SK-N-MC (cell line): ENCODE data around the gene SCAF4.

Experiments used
- DNase-seq: peaks from one replicate; pipeline ENCODE4 v3.0.0-alpha.2; 2011; ENCODE audit warnings: low read depth, low spot score
- H3K27ac ChIP-seq: fragments of 200-600 bp; sonication (generic); 2 replicates; pipeline ENCODE4 v1.5.1; 2016; ENCODE audit warnings: mixed run types
- H3K36me3 ChIP-seq: fragments of 200-600 bp; sonication (generic); 2 replicates; pipeline ENCODE4 v1.6.1; 2017; ENCODE audit warnings: antibody characterized with exemption, low read length, mixed read lengths; ENCODE audit not compliant: insufficient read depth
- H3K4me3 ChIP-seq: fragments of 200-600 bp; sonication (generic); 2 replicates; pipeline ENCODE4 v1.5.1; 2016
- H3K9ac ChIP-seq: fragments of 200-600 bp; sonication (generic); 2 replicates; pipeline ENCODE4 v1.8.0; 2017; ENCODE audit warnings: mixed run types, mixed read lengths; ENCODE audit not compliant: insufficient read length
- H3K9me3 ChIP-seq: fragments of 200-600 bp; sonication (generic); 2 replicates; pipeline ENCODE4 v1.6.1; 2017; ENCODE audit warnings: low read depth, mild to moderate bottlenecking, antibody characterized with exemption, low read length, moderate library complexity, mixed read lengths
- EZH2 ChIP-seq: fragments of 200-600 bp; sonication (generic); IDR thresholded peaks from one replicate; pipeline ENCODE4 v1.6.1; 2017; ENCODE audit warnings: antibody characterized with exemption
- FOXP2 ChIP-seq: optimal IDR thresholded peaks from 2 replicates; pipeline ENCODE3; 2011; ENCODE audit warnings: mild to moderate bottlenecking, moderate library complexity; ENCODE audit not compliant: insufficient read depth; ENCODE audit errors: extremely low read length, control extremely low read depth
- POLR2AphosphoS5 ChIP-seq: IDR thresholded peaks from 2 replicates; pipeline ENCODE4 v1.6.1; 2012; ENCODE audit warnings: mild to moderate bottlenecking, low read depth, low read length, borderline replicate concordance

SCAF4 gene

DNA sequence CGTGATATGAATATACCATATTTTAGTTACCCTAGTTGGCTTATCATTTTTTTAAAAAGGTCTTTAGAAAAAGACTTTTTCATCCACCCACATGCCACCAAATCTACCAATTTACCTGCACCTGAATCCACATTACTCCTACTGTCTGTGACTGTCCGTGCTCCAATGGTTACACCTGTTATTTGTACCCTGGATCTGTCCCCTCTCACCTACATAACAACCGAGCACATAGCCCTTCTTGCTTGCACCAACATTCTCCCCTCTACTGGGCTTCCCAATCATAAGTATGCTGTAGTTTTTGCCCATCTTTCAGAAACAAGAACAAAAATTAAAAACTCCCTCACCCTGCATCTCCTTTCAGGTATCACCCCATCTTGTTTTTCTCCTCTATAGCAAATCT is 54.9 kb downstream of the SCAF4 start:
- peaks cover 34% of the 10 kb centered on the region for H3K36me3 ChIP-seq
- no peak overlapping the region for H3K9ac ChIP-seq
- no peak for TF ChIP-seq EZH2
- TF ChIP-seq POLR2AphosphoS5, result no peak
- no peak for TF ChIP-seq FOXP2
- no peak overlapping the region for H3K4me3 ChIP-seq
- no peak overlapping the region for H3K27ac ChIP-seq
- no peaks in the 10 kb centered on the region for H3K9me3 ChIP-seq
- no peak for DNase-seq

- DNase-seq, result no peak
- Histone ChIP-seq H3K9me3 (no peaks in the 10 kb centered on the region), H3K36me3 (peaks cover 34% of the 10 kb centered on the region), H3K27ac (no peak overlapping the region), H3K4me3 (no peak overlapping the region), H3K9ac (no peak overlapping the region)
- no peak for TF ChIP-seq EZH2
- no peak for TF ChIP-seq POLR2AphosphoS5
- TF ChIP-seq FOXP2, result no peak
Observed at GRCh38 chr21:31675960-31676359, 56.0 kb downstream of the SCAF4 start.

DNA sequence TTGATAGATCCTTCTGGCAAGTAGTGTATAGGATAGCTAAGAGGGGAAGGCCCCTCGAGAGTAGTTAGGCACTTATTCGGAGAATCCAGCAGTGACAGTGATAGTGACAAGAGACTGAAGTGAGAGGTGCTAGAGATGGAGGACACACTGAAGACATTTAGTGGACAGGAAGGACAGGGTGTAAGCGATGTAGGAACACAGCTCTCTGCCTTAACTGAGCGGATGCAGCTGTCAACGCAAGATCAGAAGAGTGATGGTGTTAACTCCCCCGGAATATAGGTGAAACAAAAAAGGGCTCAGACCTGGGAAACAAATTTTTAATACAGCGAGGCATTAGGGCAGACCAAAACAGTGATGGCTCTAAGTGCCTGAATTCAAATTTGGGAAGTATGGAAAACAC is 56.6 kb downstream of the SCAF4 start:
- no peak overlapping the region for H3K4me3 ChIP-seq
- H3K9me3 ChIP-seq, result no peaks in the 10 kb centered on the region
- H3K9ac ChIP-seq, result no peak overlapping the region
- TF ChIP-seq FOXP2, result no peak
- TF ChIP-seq EZH2, result no peak
- no peak for TF ChIP-seq POLR2AphosphoS5
- no peak for DNase-seq
- H3K27ac ChIP-seq, result no peak overlapping the region
- H3K36me3 ChIP-seq, result peaks cover 33% of the 10 kb centered on the region

DNA sequence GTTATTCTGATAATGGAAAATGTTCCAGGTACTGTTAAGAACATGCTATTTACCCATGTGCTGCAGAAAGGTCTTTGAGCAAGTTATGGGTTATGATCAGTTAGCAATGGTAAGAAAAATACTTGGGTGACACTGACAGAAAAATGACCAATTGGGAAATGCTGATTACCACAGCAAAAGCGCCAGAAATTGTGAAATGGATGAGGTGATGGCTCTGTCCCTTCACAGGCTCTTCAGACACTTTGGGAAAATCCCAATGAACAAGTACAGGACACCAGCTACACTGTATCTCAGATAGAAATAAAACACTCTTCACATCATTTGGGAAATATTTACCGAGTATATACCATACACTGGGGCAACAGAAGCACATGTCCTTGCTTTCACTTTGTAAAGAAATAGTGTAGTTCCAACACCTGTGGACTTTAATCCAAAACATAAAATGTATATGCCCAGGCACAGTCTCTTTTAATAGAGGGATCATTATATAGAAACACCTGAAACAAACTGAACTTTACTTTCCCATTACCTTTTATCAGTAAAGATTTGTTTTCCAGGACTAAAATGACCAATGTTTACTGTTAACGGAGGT is 58.5 kb downstream of the SCAF4 start:
- Histone ChIP-seq H3K27ac (no peak overlapping the region), H3K9ac (no peak overlapping the region), H3K9me3 (no peaks in the 10 kb centered on the region), H3K4me3 (no peak overlapping the region), H3K36me3 (peaks cover 37% of the 10 kb centered on the region)
- no peak for DNase-seq
- TF ChIP-seq EZH2 (no peak), FOXP2 (no peak), POLR2AphosphoS5 (no peak)

DNA sequence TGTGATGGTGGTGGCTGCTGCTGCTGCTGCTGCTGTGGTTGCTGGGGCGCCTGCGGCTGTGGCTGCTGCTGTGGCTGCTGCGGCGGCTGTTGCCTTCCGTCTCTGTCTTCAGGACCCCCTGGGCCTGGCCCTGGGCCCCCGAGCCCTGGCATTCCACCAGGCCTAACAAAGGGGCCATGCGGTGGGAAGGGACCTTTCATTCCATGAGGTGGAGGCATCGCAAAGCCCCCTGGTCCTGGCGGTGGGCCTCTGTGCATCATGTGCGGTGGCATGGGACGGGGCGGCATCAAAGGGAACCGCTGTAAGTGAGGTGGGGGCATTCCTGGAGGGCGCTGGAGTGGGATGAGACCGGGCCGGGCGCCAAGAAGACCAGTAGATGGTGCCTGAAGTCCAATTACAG is 60.0 kb downstream of the SCAF4 start:
- H3K36me3 ChIP-seq, result peaks cover 52% of the 10 kb centered on the region
- H3K27ac ChIP-seq, result no peak overlapping the region

DNA sequence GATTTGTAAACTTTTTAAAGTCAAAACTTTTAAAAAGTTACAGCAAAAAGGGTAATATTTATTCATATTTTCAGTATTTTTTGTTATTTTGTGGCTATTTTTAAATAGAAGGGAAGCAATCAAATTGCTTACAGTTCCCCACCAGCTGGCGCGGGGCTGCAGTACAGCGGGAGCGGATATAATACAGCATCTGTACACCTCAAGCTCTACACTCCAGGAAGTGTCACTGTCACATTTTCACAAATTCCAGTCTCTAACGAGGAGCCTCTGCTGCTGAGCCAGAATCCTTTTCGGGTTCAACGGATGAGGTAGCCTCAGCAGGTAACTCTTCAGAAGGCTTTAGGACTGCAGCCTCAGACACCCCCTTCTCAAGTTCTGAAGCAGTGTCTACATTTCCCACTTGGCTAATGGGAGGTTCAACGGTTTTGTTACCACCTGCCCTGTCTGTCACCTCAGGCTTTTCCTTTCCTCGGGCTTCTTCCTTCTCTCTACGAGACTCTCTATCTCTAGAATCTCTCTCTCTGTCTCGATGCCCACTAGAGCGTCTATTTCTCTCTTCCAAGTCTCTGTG is 60.7 kb downstream of the SCAF4 start:
- H3K36me3 ChIP-seq, result peaks cover 59% of the 10 kb centered on the region
- H3K27ac ChIP-seq, result peak overlapping the region; percentile 43; the same call in 1 of the 2 replicates

More for the DNA sequence above, 60.0 kb downstream of the SCAF4 start:
- TF ChIP-seq EZH2, result no peak
- TF ChIP-seq FOXP2, result no peak
- TF ChIP-seq POLR2AphosphoS5, result no peak
- no peak overlapping the region for H3K9ac ChIP-seq
- DNase-seq, result no peak
- H3K4me3 ChIP-seq, result no peak overlapping the region
- no peaks in the 10 kb centered on the region for H3K9me3 ChIP-seq

DNA sequence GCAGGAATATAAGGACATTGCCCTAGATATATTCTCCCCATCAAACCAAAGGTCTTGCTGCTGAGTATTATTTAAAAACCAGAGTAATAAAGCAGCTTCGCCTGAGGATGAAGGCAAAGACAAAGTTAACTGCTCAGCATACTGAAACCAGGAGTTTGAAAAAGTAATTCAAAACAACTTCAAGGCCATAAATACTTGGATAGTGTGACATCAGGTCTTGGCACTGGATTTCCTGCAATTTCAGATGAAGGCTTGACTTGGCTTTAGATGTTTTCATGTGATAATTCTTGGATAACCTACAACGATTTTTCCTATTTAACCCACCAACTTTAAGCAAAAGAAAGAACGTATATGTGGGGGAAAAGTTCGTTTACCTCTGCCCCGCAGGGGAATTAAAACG is 61.8 kb downstream of the SCAF4 start:
- no peak overlapping the region for H3K4me3 ChIP-seq
- H3K27ac ChIP-seq, result peak overlapping the region; percentile 27; the same call in 1 of the 2 replicates
- TF ChIP-seq EZH2, result no peak
- no peak for TF ChIP-seq FOXP2
- TF ChIP-seq POLR2AphosphoS5, result 0 out of 2 replicates have a peak, but pooled peaks have one; percentile 12
- H3K9me3 ChIP-seq, result no peaks in the 10 kb centered on the region
- no peak for DNase-seq
- H3K9ac ChIP-seq, result no peak overlapping the region
- peaks cover 64% of the 10 kb centered on the region for H3K36me3 ChIP-seq

More for the DNA sequence above, 60.7 kb downstream of the SCAF4 start:
- H3K9me3 ChIP-seq, result no peaks in the 10 kb centered on the region
- H3K9ac ChIP-seq, result no peak overlapping the region
- DNase-seq, result no peak
- H3K4me3 ChIP-seq, result no peak overlapping the region
- 0 out of 2 replicates have a peak, but pooled peaks have one; percentile 12 for TF ChIP-seq POLR2AphosphoS5
- TF ChIP-seq EZH2, result no peak

DNA sequence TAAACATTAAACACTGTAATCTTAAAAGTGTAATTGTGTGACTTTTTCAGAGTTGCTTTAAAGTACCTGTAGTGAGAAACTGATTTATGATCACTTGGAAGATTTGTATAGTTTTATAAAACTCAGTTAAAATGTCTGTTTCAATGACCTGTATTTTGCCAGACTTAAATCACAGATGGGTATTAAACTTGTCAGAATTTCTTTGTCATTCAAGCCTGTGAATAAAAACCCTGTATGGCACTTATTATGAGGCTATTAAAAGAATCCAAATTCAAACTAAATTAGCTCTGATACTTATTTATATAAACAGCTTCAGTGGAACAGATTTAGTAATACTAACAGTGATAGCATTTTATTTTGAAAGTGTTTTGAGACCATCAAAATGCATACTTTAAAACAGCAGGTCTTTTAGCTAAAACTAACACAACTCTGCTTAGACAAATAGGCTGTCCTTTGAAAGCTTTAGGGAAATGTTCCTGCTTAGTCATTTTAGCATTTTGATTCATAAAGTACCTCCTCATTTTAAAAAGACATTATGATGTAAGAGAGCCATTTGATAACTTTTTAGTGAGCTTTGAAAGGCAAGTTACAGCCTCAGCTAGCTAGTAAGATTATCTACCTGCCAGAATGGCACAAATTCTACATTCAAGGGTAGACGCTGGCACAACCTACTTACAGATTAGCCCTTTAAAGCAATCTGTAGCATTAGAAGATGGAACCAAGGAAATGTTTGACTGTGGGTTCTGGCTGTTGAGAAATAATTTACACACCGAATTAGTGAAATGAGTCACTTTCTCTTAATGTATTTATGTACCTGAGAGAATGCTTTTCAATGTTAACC is 63.0 kb downstream of the SCAF4 start:
- Histone ChIP-seq H3K9ac (no peak overlapping the region), H3K9me3 (no peaks in the 10 kb centered on the region), H3K27ac (peak overlapping the region; percentile 4), H3K36me3 (peaks cover 69% of the 10 kb centered on the region), H3K4me3 (no peak overlapping the region)
- DNase-seq, result no peak
- no peak for TF ChIP-seq EZH2
- TF ChIP-seq FOXP2, result no peak
- TF ChIP-seq POLR2AphosphoS5, result no peak
